ENCODE measurements around the gene ACSS1.

The ACSS1 gene

GRCh38 chr20:25046181-25046641, 11.7 kb downstream of the ACSS1 start:
- DNase-seq (ENCODE audit: low read depth in 2 of 2), result no peak

- DNase-seq (ENCODE audit: low read depth in 2 of 2), result no peak
Observed at GRCh38 chr20:25045343-25045712, 12.6 kb downstream of the ACSS1 start.

GRCh38 chr20:25044660-25045342, 13.1 kb downstream of the ACSS1 start:
- no peak for DNase-seq (ENCODE audit: low read depth in 2 of 2)

- DNase-seq (ENCODE audit: low read depth in 2 of 2), result no peak
Observed at GRCh38 chr20:25044261-25044560, 13.7 kb downstream of the ACSS1 start.

DNA sequence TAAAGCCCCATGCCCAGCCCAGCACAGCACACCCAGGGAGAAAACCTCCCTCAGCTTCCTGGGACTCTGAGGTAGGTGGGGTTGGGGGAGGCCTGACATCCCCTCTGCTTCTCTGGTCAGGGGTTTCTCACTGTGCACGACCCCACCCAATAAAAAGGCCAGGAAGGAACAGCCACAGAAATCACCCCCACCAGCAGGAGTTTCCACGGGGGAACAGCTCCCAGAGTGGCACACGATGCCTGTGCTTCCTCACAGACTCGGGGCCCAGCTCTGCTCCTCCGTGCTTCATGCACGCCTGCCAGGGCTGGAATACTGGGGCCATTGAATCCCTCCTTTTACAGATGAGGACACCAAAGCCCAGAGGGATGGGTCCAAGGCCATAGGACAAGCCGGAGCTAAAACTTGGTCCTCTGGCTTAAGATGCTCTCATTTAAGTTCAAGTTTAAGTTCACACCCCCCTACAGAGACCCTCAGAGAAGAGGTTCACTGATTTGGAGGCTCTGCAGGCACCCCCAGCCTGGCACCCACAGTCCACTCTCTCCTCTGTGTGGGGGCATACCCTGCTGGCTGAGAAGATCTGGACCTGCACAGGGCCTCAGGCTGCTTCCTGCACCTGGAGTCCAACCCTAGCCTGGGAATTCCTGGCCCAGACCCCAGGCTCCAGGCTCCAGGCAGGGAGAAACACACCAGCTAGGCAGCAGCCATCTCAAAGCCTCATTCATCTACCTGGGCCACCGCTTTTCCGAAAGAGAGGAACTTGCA, 14.3 kb downstream of the ACSS1 start:
- DNase-seq (ENCODE audit: low read depth in 2 of 2), result no peak

DNA sequence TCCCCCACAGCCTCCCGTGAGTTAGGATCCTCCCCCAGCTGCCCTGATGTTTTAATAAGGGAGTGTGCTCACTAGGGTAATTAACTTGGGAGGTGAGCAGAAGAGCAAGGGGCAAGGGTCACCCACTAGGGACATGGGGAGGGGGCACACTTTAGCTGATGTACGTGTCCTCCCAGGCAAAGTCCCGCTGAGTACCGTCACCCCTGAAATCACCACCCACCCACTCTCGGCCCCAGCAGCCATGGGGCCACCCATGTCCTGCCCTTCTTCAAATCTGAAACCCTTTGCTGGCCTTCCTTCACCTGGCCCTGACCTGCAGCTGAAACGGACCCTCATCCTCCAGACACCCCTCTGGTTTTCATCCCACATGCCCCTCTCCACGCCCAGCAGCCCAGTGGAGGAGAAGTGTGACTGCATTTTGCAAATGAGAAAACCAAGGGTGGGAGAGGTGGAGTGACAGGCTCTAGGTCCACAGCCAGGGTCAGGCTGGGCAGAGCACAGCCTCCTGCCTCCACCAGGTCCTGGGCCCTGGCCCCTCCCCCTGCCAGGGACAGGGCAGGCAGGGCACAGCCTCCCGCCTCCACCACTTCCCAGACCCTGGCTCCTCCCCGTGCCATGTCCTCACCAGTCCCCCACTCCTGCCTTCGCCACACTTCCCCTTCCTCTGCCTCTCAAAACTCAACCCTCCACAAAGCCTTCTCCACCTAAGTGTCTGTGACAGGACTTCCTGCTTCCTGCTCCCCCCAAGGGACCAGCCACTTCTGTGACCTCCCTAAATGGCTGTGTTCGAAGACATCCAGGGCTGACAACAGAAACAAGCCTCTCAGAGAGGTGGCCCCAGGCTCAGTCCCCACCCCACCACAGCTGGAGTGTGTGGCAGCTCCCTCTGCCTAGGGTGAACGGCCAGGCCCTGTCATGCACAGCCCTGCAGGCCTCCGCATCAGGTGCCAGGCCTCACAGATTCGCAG, 15.1 kb downstream of the ACSS1 start:
- DNase-seq (ENCODE audit: low read depth in 2 of 2), result no peak

DNA sequence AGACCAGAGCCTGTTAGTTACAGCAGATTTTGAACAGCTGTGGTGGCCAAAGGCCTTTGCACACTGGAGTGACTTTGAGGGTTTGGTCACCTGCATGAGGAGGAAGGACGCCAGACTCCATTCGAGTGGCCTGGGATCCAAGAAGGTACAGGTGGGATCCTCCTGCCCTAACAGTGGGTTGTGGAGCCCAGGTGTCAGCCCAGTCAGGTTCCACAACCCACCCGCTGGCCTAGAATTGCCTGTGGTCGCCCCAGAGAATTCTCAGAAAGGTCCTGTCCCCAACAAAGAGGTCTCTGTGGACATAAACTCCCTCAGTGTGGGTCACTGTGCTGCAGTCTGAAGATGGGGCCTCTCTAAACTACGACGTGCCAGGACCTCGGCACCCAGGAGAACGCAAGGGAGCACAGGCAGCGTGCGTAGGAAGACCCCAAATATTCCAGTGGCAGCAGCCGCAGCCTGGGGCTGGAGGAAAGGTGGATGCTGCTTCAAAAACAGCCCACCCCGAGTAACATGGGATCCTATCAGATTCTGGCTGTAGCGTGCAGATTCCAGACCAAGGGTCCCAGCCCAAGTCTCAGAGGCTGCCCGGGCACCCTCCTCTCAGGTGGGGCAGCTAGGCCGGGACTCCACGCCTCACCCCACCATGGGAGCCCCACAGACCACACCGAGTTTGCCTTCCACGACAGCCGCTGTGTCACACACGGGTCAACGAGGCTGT, 16.0 kb downstream of the ACSS1 start:
- DNase-seq (ENCODE audit: low read depth in 2 of 2), result no peak

- no peak for DNase-seq (ENCODE audit: low read depth in 2 of 2)
Observed at GRCh38 chr20:25040438-25040831, 17.5 kb downstream of the ACSS1 start.

DNA sequence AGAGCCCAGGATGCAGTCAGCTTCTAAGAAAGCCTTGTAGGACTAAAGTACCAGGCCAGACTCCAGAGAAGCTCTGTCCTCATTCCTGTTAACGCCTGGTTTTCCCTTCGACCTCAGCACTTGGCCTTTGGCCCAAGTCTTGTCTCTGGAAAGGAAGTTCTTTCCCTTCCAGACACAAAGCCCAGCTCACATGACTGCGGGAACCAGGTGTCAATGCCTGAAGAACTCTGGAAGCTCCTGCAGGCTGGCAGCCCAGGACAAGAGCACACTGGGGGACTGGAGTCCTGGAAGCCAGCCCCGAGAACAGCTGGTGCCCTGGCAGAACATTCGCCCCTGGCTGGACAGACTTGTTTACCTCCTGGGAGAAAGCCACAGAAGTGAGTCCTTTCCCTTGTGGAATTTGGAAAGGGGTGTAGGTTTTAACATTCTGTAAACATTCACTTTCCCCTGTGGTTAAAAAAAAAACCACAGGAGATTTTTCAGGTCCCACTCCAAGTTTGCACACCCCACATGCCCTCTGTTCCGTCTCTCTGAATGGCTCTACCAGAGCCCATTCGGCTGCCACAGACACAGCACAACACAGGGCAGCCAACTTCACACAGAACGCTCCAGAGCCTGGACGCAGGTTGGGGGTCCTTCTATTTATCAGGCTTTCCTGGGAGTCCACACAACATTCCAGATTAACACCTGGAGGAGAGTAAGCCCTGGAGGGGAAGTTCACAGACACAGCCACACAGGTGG, 18.1 kb downstream of the ACSS1 start:
- no peak for DNase-seq (ENCODE audit: low read depth in 2 of 2)

GRCh38 chr20:25038591-25039015, 19.3 kb downstream of the ACSS1 start:
- no peak for DNase-seq (ENCODE audit: low read depth in 2 of 2)

DNA sequence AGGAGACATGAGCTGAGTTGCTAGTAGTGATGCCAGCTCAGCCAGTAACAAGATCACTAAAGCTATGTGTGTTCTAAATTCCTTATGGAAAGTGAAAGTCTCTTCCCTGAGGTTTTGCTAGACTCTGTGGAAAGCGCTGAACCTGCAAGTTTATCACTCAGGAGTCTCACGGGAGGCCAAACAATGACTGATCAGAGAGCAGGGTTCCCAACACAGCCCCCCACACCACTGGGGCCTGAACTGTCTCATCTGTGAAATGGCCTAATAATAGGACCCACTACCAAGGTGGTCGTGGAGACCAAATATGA, 19.9 kb downstream of the ACSS1 start:
- no peak for DNase-seq (ENCODE audit: low read depth in 2 of 2)

DNA sequence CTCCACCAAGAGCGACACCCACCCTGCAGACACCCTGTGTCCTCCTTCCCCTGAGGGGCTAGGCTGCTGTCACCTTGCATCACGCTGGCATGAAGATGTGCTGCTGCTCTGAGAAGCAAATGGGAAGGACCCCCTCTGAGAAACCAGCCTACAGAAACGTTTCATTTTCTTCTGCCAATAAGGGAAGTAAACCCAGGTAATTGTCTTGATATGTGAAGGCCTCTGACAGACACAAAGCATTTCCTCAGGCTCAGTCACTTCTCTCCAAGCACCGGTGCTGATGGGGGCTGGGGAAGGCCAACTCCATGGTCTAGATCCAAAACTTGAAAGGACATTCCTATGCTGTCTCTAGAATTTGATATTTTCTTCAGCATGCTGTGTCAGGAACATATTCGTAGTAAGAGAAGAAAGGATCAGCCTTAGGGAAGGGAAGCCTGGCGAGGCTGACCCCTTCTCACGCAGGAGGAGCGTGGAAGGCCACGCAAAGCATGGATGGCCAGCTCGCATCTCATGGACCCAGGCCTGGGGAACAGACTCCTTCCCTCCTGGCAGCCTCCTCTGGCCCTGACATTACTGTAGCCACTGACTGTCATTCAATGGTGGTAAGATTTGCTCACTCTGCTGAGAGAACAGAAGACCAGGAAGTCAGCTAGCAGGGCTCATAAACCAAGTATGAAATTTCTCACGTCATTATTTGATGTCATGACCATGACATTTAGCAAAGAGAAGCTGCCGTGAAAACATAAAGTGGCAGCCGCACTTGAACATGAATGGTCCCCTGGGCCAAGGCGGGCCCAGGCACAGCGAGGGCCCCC, 20.4 kb downstream of the ACSS1 start:
- DNase-seq (ENCODE audit: low read depth in 2 of 2), result no peak

DNA sequence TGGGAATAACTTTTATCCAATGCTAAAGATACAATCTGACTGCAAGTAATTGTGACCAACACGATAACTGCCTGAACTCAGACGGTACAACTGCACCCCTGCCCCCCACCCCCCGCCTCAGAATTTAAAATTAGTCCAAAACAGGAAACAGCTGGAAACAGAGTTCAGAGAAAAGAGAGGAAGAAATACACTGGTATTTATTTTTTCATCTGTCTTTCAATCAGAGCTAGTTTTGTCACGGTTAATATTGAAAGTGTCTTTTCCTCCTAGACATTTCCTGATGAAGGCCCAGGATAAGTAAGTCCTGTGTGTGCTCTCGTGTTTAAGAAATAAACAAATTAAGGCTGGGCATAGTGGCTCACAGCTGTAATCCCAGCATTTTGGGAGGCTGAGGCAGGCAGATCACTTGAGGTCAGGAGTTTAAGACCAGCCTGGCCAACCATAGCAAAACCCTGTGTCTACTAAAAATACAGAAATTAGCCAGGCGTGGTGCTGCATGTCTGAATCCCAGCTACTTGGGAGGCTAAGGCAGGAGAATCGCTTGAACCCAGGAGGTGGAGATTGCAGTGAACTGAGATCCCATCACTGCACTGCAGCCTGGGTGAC, 21.5 kb downstream of the ACSS1 start:
- DNase-seq (ENCODE audit: low read depth in 2 of 2), result no peak

GRCh38 chr20:25035921-25036320, 22.0 kb downstream of the ACSS1 start:
- DNase-seq (ENCODE audit: low read depth in 2 of 2), result no peak

GRCh38 chr20:25033924-25034300, 24.0 kb downstream of the ACSS1 start:
- DNase-seq (ENCODE audit: low read depth in 2 of 2), result no peak

DNA sequence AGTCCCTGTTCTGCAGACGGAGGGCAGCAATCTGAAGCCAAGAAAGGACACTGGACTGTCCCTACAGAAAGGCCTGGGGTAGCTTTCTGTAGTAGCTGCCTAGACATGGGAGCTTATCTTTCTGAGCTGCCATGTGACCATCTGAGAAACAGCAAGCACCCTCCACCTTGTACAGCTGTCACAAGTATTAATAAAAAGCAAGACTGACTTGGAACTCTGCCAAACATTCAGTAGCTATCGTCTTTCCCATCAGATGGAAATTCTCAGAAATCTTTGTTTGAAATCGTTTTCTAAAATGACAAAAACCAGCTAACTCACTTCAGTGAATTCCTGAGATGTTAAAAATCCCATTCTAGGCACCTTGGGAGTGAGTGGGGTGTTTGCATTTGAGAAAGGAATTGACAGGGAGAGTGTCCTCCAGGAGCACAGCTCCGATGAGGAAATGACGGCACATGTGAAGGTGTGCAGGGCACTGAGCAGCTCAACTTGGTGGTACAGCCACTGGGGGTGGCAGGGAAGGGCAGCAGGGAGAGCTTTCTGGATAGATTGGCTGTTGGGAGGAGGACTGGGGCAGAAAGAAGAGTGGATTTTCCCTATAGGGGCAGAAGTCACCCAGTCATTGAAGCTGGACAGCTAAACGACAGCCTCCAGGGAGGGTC, 24.5 kb downstream of the ACSS1 start:
- no peak for DNase-seq (ENCODE audit: low read depth in 2 of 2)

- DNase-seq (ENCODE audit: low read depth in 2 of 2), result no peak
Observed at GRCh38 chr20:25032478-25033264, 25.3 kb downstream of the ACSS1 start.

GRCh38 chr20:25032065-25032477, 25.9 kb downstream of the ACSS1 start:
- DNase-seq (ENCODE audit: low read depth in 2 of 2), result no peak

DNA sequence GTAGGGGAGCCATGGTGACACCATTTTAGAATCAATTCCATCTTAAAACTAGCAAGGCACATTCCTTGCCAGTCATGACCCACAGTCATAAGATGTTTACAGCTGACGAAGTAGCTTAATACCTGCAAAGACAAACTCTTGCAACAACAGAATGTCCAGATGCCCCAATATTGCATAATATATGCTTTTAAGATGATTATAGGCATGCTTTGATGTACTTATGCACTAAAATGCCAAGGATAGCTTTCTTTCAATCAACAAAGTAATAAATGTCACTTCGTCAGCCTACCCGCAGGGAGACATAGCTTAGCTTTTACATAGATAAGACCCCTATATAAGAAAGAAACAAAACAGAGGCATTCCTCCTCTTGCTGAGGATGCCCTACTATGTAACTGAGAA, 26.7 kb downstream of the ACSS1 start:
- no peak for DNase-seq (ENCODE audit: low read depth in 2 of 2)
